ENCODE data around the gene WDFY1. TPM values are rescaled to one million over a fixed set of nuclear protein-coding genes. Genes with fewer than 3 reads are reported as not detected.

The WDFY1 gene
- total and polyA plus RNA-seq, 2 donors (not counting 1 experiment from before 2014, with no cell fraction given) = 28.8 to 76.0 TPM

DNA sequence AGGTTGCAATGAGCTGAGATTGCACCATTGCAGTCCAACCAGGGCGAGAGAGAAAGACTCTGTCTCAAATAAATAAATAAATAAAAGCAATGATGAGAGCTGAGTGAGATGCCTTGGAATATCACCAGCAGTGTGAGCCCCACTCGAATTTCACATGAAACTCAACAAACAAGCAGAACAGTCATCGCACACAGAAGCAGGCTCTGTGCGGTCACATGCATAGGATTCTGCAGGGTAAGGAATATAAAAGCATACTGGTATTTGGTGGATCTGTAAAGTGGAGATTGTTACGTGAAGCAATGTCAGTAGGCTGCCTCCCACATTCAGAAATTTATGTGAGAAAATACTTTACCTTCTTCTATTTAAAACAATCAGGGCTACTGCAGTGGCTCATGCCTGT is 89.7 kb downstream of the WDFY1 start:
- Mint-ChIP-seq H3K27ac (peak overlapping the region; percentile 11), H3K9me3 (ENCODE audit: insufficient read depth) (peaks cover 6% of the 10 kb centered on the region), H3K4me1 (peaks cover 18% of the 10 kb centered on the region), H3K27me3 (no peaks in the 10 kb centered on the region), H3K4me3 (peak overlapping the region; percentile 23)
- ChIA-PET POLR2A (no interaction called here), CTCF (no interaction called here)
- H3K9ac ChIP-seq (ENCODE audit: low read length) = no peak overlapping the region
- intact Hi-C loops (cut with micrococcal nuclease) = no loop called here
- no peaks in the 10 kb centered on the region for H3K4me1 ChIP-seq (ENCODE audit: control insufficient read depth in 2 of 2, insufficient read depth in 2 of 2, low read length in 2 of 2)
- no peak overlapping the region for H3K4me3 ChIP-seq (ENCODE audit: control extremely low read depth in 1 of 5, extremely low read depth in 1 of 5, insufficient read depth in 1 of 5, low read depth in 2 of 5, low read length in 4 of 5)
- H3K4me2 ChIP-seq (replicated peaks; ENCODE audit: low read depth, low read length, poor library complexity, severe bottlenecking) = no peak overlapping the region
- H3K9me3 ChIP-seq (ENCODE audit: control extremely low read depth in 1 of 3, control insufficient read depth in 2 of 3, insufficient read depth in 1 of 3, low read length in 2 of 3) = peaks cover 0 to 12% (median 0%) of the 10 kb centered on the region in 3 donors
- no CpG with 5 or more reads among the region's 5 CpGs for WGBS (ENCODE audit: insufficient coverage)
- no peaks in the 10 kb centered on the region for H3K79me2 ChIP-seq (ENCODE audit: control insufficient read depth, insufficient read depth, low read length)
- H2AFZ ChIP-seq (ENCODE audit: insufficient read depth, low read depth, low read length, poor library complexity, severe bottlenecking) = no peak overlapping the region
- DNase-seq (no peak), ATAC-seq (ENCODE audit: low read depth) (no peak)
- H3K27me3 ChIP-seq (replicated peaks in 1 of 4; ENCODE audit: control extremely low read depth in 1 of 4, control insufficient read depth in 3 of 4, insufficient read depth in 4 of 4, low read length in 3 of 4) = no peaks in the 10 kb centered on the region
- TF ChIP-seq EZH2 (IDR thresholded peaks at IDR 0.05; ENCODE audit: borderline replicate concordance, insufficient read depth, low read depth, low read length, poor library complexity, severe bottlenecking) = no peak
- TF ChIP-seq, protein P1, sequence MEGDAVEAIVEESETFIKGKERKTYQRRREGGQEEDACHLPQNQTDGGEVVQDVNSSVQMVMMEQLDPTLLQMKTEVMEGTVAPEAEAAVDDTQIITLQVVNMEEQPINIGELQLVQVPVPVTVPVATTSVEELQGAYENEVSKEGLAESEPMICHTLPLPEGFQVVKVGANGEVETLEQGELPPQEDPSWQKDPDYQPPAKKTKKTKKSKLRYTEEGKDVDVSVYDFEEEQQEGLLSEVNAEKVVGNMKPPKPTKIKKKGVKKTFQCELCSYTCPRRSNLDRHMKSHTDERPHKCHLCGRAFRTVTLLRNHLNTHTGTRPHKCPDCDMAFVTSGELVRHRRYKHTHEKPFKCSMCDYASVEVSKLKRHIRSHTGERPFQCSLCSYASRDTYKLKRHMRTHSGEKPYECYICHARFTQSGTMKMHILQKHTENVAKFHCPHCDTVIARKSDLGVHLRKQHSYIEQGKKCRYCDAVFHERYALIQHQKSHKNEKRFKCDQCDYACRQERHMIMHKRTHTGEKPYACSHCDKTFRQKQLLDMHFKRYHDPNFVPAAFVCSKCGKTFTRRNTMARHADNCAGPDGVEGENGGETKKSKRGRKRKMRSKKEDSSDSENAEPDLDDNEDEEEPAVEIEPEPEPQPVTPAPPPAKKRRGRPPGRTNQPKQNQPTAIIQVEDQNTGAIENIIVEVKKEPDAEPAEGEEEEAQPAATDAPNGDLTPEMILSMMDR (IDR thresholded peaks at IDR 0.05) = no peak
- H4K20me1 ChIP-seq (ENCODE audit: control insufficient read depth, insufficient read depth, low read length, poor library complexity, severe bottlenecking) = no peaks in the 10 kb centered on the region
- no peak overlapping the region for H3K27ac ChIP-seq (ENCODE audit: low read length in 2 of 2)
- H3K36me3 ChIP-seq (replicated peaks in 1 of 2; ENCODE audit: control extremely low read depth in 1 of 2, control insufficient read depth in 1 of 2, extremely low read depth in 1 of 2, insufficient read depth in 2 of 2, low read length in 1 of 2) = peaks cover 0 to 3% of the 10 kb centered on the region in 2 experiments

GRCh38 chr2:223854741-223855140 is 90.4 kb downstream of the WDFY1 start:
- H3K27me3 Mint-ChIP-seq = no peaks in the 10 kb centered on the region
- peak overlapping the region in 1 of 5 experiments; percentile 29 for H3K4me3 ChIP-seq (ENCODE audit: control extremely low read depth in 1 of 5, extremely low read depth in 1 of 5, insufficient read depth in 1 of 5, low read depth in 2 of 5, low read length in 4 of 5)
- peak overlapping the region; percentile 42 for H3K4me2 ChIP-seq (replicated peaks; ENCODE audit: low read depth, low read length, poor library complexity, severe bottlenecking)
- DNase-seq (no peak), ATAC-seq (ENCODE audit: low read depth) (no peak)
- 80% methylated on average over 1 of the region's 2 CpGs for WGBS (ENCODE audit: insufficient coverage)
- H3K27ac ChIP-seq (ENCODE audit: low read length in 2 of 2) = no peak overlapping the region
- peaks cover 18% of the 10 kb centered on the region for H3K4me1 Mint-ChIP-seq
- H3K9ac ChIP-seq (ENCODE audit: low read length) = no peak overlapping the region
- no peaks in the 10 kb centered on the region for H3K79me2 ChIP-seq (ENCODE audit: control insufficient read depth, insufficient read depth, low read length)
- H2AFZ ChIP-seq (ENCODE audit: insufficient read depth, low read depth, low read length, poor library complexity, severe bottlenecking) = no peak overlapping the region
- peaks cover 0 to 16% (median 0%) of the 10 kb centered on the region in 3 donors for H3K9me3 ChIP-seq (ENCODE audit: control extremely low read depth in 1 of 3, control insufficient read depth in 2 of 3, insufficient read depth in 1 of 3, low read length in 2 of 3)
- H3K27ac Mint-ChIP-seq = no peak overlapping the region
- ChIA-PET POLR2A (no interaction called here), CTCF (no interaction called here)
- H3K27me3 ChIP-seq (replicated peaks in 1 of 4; ENCODE audit: control extremely low read depth in 1 of 4, control insufficient read depth in 3 of 4, insufficient read depth in 4 of 4, low read length in 3 of 4) = no peaks in the 10 kb centered on the region
- no peaks in the 10 kb centered on the region for H4K20me1 ChIP-seq (ENCODE audit: control insufficient read depth, insufficient read depth, low read length, poor library complexity, severe bottlenecking)
- peaks cover 0 to 3% of the 10 kb centered on the region in 2 experiments for H3K36me3 ChIP-seq (replicated peaks in 1 of 2; ENCODE audit: control extremely low read depth in 1 of 2, control insufficient read depth in 1 of 2, extremely low read depth in 1 of 2, insufficient read depth in 2 of 2, low read length in 1 of 2)
- intact Hi-C loops (cut with micrococcal nuclease) = no loop called here
- H3K9me3 Mint-ChIP-seq (ENCODE audit: insufficient read depth) = peaks cover 8% of the 10 kb centered on the region
- TF ChIP-seq EZH2 (IDR thresholded peaks at IDR 0.05; ENCODE audit: borderline replicate concordance, insufficient read depth, low read depth, low read length, poor library complexity, severe bottlenecking) = no peak
- TF ChIP-seq, protein P1 (IDR thresholded peaks at IDR 0.05) = no peak
- H3K4me3 Mint-ChIP-seq = peak overlapping the region; percentile 9
- no peaks in the 10 kb centered on the region for H3K4me1 ChIP-seq (ENCODE audit: control insufficient read depth in 2 of 2, insufficient read depth in 2 of 2, low read length in 2 of 2)

All from B cell (primary cell).